HepG2 (cell line): ENCODE data around the gene PROX2. TPM values are rescaled to one million over a fixed set of nuclear protein-coding genes. Genes with fewer than 3 reads are reported as not detected.
A peak's percentile ranks its signal among the peaks of the same experiment; 100 is the strongest.

Experiments used
- ATAC-seq: fragments of 200-7000 bp; cut with Tn5 transposase; 3 replicates; pipeline ENCODE4 v1.9.1; 2020; ENCODE audit warnings: mild to moderate bottlenecking, moderate library complexity
- BruUV-seq: library from RNA; stranded (reverse); fragments of 400-500 nt; replicated peaks from 2 replicates; lab custom pipeline; 2021; lab: Mats Ljungman, UMichigan
- CTCF ChIA-PET: fragments of 300-600 bp; formaldehyde crosslinking; extraction: SDS; loops from one replicate; lab custom pipeline; 2021; ENCODE audit warnings: low total read pairs, inconsistent platforms, low intra/inter-chr PET ratio; lab: Yijun Ruan, JAX
- POLR2A ChIA-PET: fragments of 350-600 bp; sonication (Branson Sonifier 250); formaldehyde crosslinking; loops from one replicate; lab custom pipeline; 2020; ENCODE audit warnings: antibody characterized with exemption, inconsistent platforms; lab: Yijun Ruan, JAX
- DNase-seq: peaks from one replicate; pipeline ENCODE4 v3.0.0-alpha.2; 2015; ENCODE audit warnings: low spot score
- FAIRE-seq: peaks from 3 replicates; lab custom pipeline; 2011; peaks lifted over from hg19 to GRCh38; lab: Jason Lieb, UNC
- H2AFZ ChIP-seq: one replicate; pipeline ENCODE4 v1.6.1; 2011; ENCODE audit warnings: low read length, inconsistent platforms
- H3K27ac ChIP-seq: fragments of 300-600 bp; 3 replicates; pipeline ENCODE4 v1.8.0; 2011; ENCODE audit warnings: mixed run types, mild to moderate bottlenecking, mixed read lengths, low read length, inconsistent platforms; ENCODE audit not compliant: insufficient read depth; ENCODE audit errors: extremely low read length
- H3K27me3 ChIP-seq, 2 experiments: fragments of 200-600 bp in 1 of 2; 2 replicates in 1 of 2; 3 replicates in 1 of 2; pipeline versions ENCODE4 v1.6.0 to v1.8.0; 2011; ENCODE audit warnings: low read length in 2 of 2, mild to moderate bottlenecking in 2 of 2, moderate library complexity in 2 of 2, inconsistent platforms in 1 of 2; ENCODE audit not compliant: insufficient read depth in 2 of 2, control insufficient read depth in 1 of 2
- H3K36me3 ChIP-seq, 2 experiments: fragments of 200-600 bp in 1 of 2; replicated peaks in 1 of 2; 2 replicates in 1 of 2; 3 replicates in 1 of 2; pipeline versions ENCODE4 v1.5.1 to v1.8.0; 2011; ENCODE audit warnings: low read length in 2 of 2, inconsistent platforms in 1 of 2; ENCODE audit not compliant: insufficient read depth in 2 of 2, control insufficient read depth in 1 of 2
- H3K4me1 ChIP-seq: 2 replicates; pipeline ENCODE4 v1.5.1; 2012; ENCODE audit warnings: low read length, inconsistent platforms; ENCODE audit not compliant: insufficient read depth
- H3K4me2 ChIP-seq: 2 replicates; pipeline ENCODE4 v1.6.0; 2011; ENCODE audit warnings: low read depth, low read length, inconsistent platforms
- H3K4me3 ChIP-seq, 3 experiments: fragments of 200-600 bp in 1 of 3; sonication (generic), shearing (Covaris generic) in 1 of 3; replicated peaks in 1 of 3; 2 replicates each; pipeline ENCODE4 v1.5.1; 2011 to 2016; ENCODE audit warnings: low read length in 3 of 3, inconsistent platforms in 2 of 3, low read depth in 2 of 3, mild to moderate bottlenecking in 2 of 3, control low read depth in 1 of 3, mixed read lengths in 1 of 3; ENCODE audit not compliant: insufficient read depth in 1 of 3
- H3K79me2 ChIP-seq: one replicate; pipeline ENCODE4 v1.6.1; 2011; ENCODE audit warnings: low read length, inconsistent platforms; ENCODE audit not compliant: insufficient read depth
- H3K9ac ChIP-seq: 2 replicates; pipeline ENCODE4 v1.6.0; 2011; ENCODE audit warnings: mild to moderate bottlenecking, low read depth, low read length, inconsistent platforms; ENCODE audit not compliant: insufficient read depth
- H3K9me3 ChIP-seq: 2 replicates; pipeline ENCODE4 v1.5.1; 2012; ENCODE audit warnings: mild to moderate bottlenecking, low read length
- H4K20me1 ChIP-seq: 2 replicates; pipeline ENCODE4 v1.6.0; 2011; ENCODE audit warnings: inconsistent platforms, mild to moderate bottlenecking, low read length, moderate library complexity; ENCODE audit not compliant: insufficient read depth
- FOSL2 ChIP-seq: sonication (generic); formaldehyde crosslinking; IDR thresholded peaks from 2 replicates; pipeline ENCODE4 v1.4.0; 2020; ENCODE audit warnings: missing genetic modification reagents
- ISL2 ChIP-seq: sonication (generic); formaldehyde crosslinking; IDR thresholded peaks from 2 replicates; pipeline ENCODE4 v1.5.0; 2020; ENCODE audit warnings: missing genetic modification reagents
- NFE2L1 ChIP-seq: sonication (generic); formaldehyde crosslinking; IDR thresholded peaks from 2 replicates; pipeline ENCODE4 v1.4.0; 2020; ENCODE audit warnings: missing genetic modification reagents, mild to moderate bottlenecking, borderline replicate concordance
- PPARG ChIP-seq: conservative IDR thresholded peaks from 2 replicates; pipeline ENCODE4 v1.6.1; 2016; ENCODE audit warnings: missing biosample characterization, missing genetic modification reagents
- RNF2 ChIP-seq: fragments of 450-650 bp; conservative IDR thresholded peaks from 2 replicates; pipeline ENCODE4 v1.6.1; 2016; ENCODE audit warnings: low read depth
- SALL1 ChIP-seq: sonication (generic); formaldehyde crosslinking; IDR thresholded peaks from 2 replicates; pipeline ENCODE4 v1.8.0; 2022; ENCODE audit warnings: mild to moderate bottlenecking, missing genetic modification reagents
- ZNF547 ChIP-seq: sonication (generic); formaldehyde crosslinking; IDR thresholded peaks from 2 replicates; pipeline ENCODE4 v1.5.1; 2020; ENCODE audit warnings: mild to moderate bottlenecking, missing genetic modification reagents
- ZNF562 ChIP-seq: sonication (generic); formaldehyde crosslinking; IDR thresholded peaks from 2 replicates; pipeline ENCODE4 v1.8.0; 2022; ENCODE audit warnings: missing genetic modification reagents, borderline replicate concordance
- WGBS: methylation state at CpG from one replicate; pipeline ENCODE4 v1.1.6; 2017; ENCODE audit warnings: low lambda C conversion rate; 5-methylcytosine and 5-hydroxymethylcytosine counted together
- in situ Hi-C: cut with HindIII; loops from 2 replicates; pipeline ENCODE4 v1.10.0; 2017; ENCODE audit warnings: low pct_unique_long_range_greater_than_20kb; ENCODE audit not compliant: extremely low pct_ligation_motif_present
- intact Hi-C: fragments of 100-400 bp; cut with micrococcal nuclease; formaldehyde crosslinking; loops from one replicate; pipeline ENCODE4 v1.10.0; 2022; ENCODE audit not compliant: unreplicated experiment
- polyA plus RNA-seq, 8 experiments: library from polyadenylated mRNA; depleted of rRNA in 3 of 8; stranded (reverse) in 7 of 8; unstranded in 1 of 8; fragments of >200 nt; fragmentation: Illumina TruSeq in 4 of 8; extraction: Trizol in 4 of 8; gene quantifications; 2 replicates each; pipeline versions ENCODE4 v1.2.1 to v1.2.3, GENCODE V29; 2011 to 2016; ENCODE audit warnings: low read depth in 4 of 8, missing spikeins in 1 of 8, mixed read lengths in 1 of 8; ENCODE audit not compliant: insufficient read depth in 1 of 8
- total RNA-seq, 5 experiments: library from RNA; depleted of rRNA; stranded (reverse); fragments of >200 nt; fragmentation: Illumina TruSeq; extraction: Trizol; gene quantifications; 2 replicates each; pipeline ENCODE4 v1.2.3, GENCODE V29; 2016; ENCODE audit warnings: low read depth in 1 of 5
- TF ChIP-seq, protein P1 (sequence below): sonication (generic); formaldehyde crosslinking; IDR thresholded peaks from 2 replicates; pipeline ENCODE4 v1.5.0; 2020; ENCODE audit warnings: missing genetic modification reagents, mild to moderate bottlenecking, borderline replicate concordance
- TF ChIP-seq, protein P2 (sequence below): sonication (generic); formaldehyde crosslinking; conservative IDR thresholded peaks from 2 replicates; pipeline ENCODE4 v1.4.0; 2020; ENCODE audit warnings: missing genetic modification reagents
- TF ChIP-seq, protein P3 (sequence below): sonication (generic); formaldehyde crosslinking; IDR thresholded peaks from 2 replicates; pipeline ENCODE4 v1.8.1; 2023; ENCODE audit warnings: mild to moderate bottlenecking, moderate library complexity, missing genetic modification reagents

The PROX2 gene
- total and polyA plus RNA-seq, 2 of the 13 experiments (the other 11 are each of a cell fraction or from before 2014, with no cell fraction given): not detected

DNA sequence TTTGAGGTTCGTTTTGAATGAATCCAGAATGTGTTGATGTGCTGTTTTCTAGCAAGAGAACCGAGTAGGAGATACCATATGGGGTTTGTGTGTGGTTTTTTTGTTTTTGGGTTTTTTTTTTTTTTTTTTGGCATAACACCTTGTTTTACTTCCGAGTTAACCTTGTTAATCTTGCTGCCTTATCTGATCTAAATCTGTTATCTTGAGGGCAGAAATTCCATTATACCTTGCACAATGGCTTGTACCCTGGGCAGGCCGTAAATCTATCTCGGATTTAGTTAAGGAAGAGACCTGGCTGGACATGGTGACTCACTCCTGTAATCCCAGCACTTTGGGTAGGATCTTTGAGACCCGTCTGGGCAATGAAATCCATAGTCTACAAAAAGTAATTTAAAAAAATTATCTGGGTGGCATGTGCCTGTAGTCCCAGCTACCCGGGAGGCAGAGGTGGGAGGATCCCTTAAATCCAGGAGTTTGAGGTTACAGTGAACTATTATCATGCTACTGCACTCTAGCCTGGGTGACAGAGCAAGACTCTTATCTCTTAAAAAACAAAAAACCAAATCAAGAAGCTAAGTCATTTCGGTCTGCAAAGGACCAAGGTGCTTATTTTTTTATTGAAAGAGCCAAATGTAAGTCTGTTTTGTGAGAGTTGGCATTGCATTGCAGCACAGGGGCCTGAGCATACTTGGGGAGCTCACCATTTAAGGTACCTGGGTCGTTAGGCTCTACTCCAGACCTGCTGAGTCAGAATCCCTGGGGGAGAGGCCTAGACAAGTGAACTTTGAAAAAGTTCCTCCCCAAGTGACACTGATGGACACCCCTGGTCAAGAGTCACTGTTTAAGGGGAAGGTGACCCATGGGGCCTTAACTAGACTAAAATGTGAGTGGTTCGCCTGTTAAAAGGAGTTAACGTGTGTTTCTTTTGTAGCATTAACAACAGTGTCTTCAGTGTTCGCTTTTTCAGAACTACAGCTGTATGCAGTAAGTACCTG is 12.5 kb upstream of the PROX2 start:
- peaks cover 23% of the 10 kb centered on the region for H4K20me1 ChIP-seq
- CTCF ChIA-PET: no interaction called here
- WGBS: 73% methylated on average over 12 of the region's 12 CpGs
- H3K4me2 ChIP-seq: no peak overlapping the region
- no peak overlapping the region for H3K4me3 ChIP-seq
- POLR2A ChIA-PET: no interaction called here
- H3K36me3 ChIP-seq: peaks cover 14 to 48% of the 10 kb centered on the region in 2 experiments
- H3K9me3 ChIP-seq: no peaks in the 10 kb centered on the region
- FAIRE-seq (peak; percentile 23), DNase-seq (no peak), ATAC-seq (peak; percentile 43; the same call in 2 of the 3 replicates)
- H2AFZ ChIP-seq: no peak overlapping the region
- H3K79me2 ChIP-seq: peaks cover 55% of the 10 kb centered on the region
- peaks cover 62% of the 10 kb centered on the region for H3K4me1 ChIP-seq
- intact Hi-C loops: no loop called here
- no peak for TF ChIP-seq NFE2L1 (CRISPR knock-in tag)
- peak; percentile 52 for TF ChIP-seq FOSL2 (CRISPR knock-in tag)
- in situ Hi-C loops: no loop called here
- peak overlapping the region; percentile 41 for H3K27ac ChIP-seq
- peak overlapping the region; percentile 16; the same call in 1 of the 2 replicates for H3K9ac ChIP-seq
- no peaks in the 10 kb centered on the region for H3K27me3 ChIP-seq
- no TSS peak for BruUV-seq

DNA sequence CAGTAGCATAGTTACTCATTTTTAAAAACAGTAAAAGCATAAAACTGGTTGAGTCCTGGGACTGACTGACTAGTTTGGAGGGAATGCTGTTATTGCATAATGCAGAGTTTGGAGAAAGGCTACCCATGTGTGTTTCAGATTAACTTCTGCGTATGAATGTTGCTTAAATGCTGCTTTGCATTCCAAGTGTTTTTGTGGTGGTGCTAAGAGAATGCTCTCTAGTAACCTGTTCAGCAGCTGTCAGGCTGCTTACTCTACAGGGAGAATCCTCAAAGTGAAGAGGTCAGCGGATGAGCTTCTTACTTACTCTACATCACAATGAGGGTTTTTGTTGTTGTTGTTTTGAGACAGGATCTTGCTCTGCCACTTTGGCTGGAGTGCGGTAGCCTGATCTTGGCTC is 10.1 kb upstream of the PROX2 start:
- ChIA-PET CTCF (no interaction called here), POLR2A (interaction anchor here (9.2 kb wide), 1 partner anchor 12 kb away, joined by 84 read pairs; no protein-coding TSS in a partner anchor)
- intact Hi-C loops: no loop called here
- Histone ChIP-seq H3K4me1 (peaks cover 68% of the 10 kb centered on the region), H3K4me3 (no peak overlapping the region), H4K20me1 (peaks cover 33% of the 10 kb centered on the region), H3K9me3 (no peaks in the 10 kb centered on the region), H2AFZ (no peak overlapping the region), H3K36me3 (peaks cover 8 to 23% of the 10 kb centered on the region in 2 experiments), H3K27ac (no peak overlapping the region), H3K4me2 (no peak overlapping the region), H3K79me2 (peaks cover 72% of the 10 kb centered on the region), H3K9ac (no peak overlapping the region), H3K27me3 (no peaks in the 10 kb centered on the region; a peak in 1 of 5 replicates)
- BruUV-seq: no TSS peak
- 96% methylated on average over 3 of the region's 3 CpGs for WGBS
- FAIRE-seq (no peak), DNase-seq (no peak), ATAC-seq (no peak)
- in situ Hi-C loops: no loop called here
- TF ChIP-seq RNF2: no peak
- TF ChIP-seq, protein P1, sequence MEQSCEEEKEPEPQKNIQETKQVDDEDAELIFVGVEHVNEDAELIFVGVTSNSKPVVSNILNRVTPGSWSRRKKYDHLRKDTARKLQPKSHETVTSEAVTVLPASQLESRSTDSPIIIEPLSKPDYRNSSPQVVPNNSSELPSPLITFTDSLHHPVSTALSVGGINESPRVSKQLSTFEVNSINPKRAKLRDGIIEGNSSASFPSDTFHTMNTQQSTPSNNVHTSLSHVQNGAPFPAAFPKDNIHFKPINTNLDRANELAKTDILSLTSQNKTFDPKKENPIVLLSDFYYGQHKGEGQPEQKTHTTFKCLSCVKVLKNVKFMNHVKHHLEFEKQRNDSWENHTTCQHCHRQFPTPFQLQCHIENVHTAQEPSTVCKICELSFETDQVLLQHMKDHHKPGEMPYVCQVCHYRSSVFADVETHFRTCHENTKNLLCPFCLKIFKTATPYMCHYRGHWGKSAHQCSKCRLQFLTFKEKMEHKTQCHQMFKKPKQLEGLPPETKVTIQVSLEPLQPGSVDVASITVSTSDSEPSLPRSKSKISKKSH (CRISPR knock-in tag): no peak
- TF ChIP-seq PPARG (CRISPR knock-in tag): no peak
- no peak for TF ChIP-seq SALL1 (CRISPR knock-in tag)
- TF ChIP-seq, protein P2, sequence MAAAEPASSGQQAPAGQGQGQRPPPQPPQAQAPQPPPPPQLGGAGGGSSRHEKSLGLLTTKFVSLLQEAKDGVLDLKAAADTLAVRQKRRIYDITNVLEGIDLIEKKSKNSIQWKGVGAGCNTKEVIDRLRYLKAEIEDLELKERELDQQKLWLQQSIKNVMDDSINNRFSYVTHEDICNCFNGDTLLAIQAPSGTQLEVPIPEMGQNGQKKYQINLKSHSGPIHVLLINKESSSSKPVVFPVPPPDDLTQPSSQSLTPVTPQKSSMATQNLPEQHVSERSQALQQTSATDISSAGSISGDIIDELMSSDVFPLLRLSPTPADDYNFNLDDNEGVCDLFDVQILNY (CRISPR knock-in tag): no peak
- no peak for TF ChIP-seq ZNF547 (CRISPR knock-in tag)
- no peak for TF ChIP-seq ZNF562 (CRISPR knock-in tag)
- TF ChIP-seq, protein P3, sequence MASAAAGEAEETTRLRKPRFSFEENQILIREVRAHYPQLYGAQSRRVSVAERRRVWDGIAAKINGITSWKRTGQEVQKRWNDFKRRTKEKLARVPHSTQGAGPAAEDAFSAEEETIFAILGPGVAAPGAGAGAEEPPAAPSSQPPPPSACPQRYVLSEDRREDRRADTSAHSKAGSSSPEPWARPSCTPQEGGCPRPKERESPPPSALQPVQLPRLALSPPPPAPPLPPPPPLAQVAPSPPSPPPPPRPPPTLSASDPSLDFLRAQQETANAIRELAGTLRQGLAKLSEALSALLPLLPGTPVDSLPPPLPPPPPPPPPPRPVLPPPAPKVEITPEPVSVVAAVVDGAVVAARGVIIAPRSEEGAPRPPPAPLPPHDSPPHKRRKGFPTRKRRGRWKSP: no peak
- no peak for TF ChIP-seq ISL2 (CRISPR knock-in tag)
